Fibroblast of skin of scalp (primary cell): ENCODE results near the gene UGCG. TPM values are rescaled to one million over a fixed set of nuclear protein-coding genes. Genes with fewer than 3 reads are reported as not detected.
"Not testable (repeated sequence)": the region's sequence is repeated elsewhere in the genome, so short reads cannot be mapped to it uniquely, and the experiment has no call there.

Source experiments
- DNase-seq: peaks from one replicate; pipeline ENCODE4 v3.0.0-alpha.2; 2013
- polyA plus RNA-seq, 2 experiments: library from polyadenylated mRNA; unstranded; fragments of 120-200 nt; gene quantifications; one replicate each; pipeline ENCODE4 v1.2.1, GENCODE V29; 2013; ENCODE audit not compliant: insufficient read length in 2 of 2

Gene UGCG
- 45.5 TPM for polyA plus RNA-seq (2013, experiment 1 of 2; ENCODE audit: insufficient read length)
- 51.8 TPM for polyA plus RNA-seq (2013, experiment 2 of 2; ENCODE audit: insufficient read length)

DNA sequence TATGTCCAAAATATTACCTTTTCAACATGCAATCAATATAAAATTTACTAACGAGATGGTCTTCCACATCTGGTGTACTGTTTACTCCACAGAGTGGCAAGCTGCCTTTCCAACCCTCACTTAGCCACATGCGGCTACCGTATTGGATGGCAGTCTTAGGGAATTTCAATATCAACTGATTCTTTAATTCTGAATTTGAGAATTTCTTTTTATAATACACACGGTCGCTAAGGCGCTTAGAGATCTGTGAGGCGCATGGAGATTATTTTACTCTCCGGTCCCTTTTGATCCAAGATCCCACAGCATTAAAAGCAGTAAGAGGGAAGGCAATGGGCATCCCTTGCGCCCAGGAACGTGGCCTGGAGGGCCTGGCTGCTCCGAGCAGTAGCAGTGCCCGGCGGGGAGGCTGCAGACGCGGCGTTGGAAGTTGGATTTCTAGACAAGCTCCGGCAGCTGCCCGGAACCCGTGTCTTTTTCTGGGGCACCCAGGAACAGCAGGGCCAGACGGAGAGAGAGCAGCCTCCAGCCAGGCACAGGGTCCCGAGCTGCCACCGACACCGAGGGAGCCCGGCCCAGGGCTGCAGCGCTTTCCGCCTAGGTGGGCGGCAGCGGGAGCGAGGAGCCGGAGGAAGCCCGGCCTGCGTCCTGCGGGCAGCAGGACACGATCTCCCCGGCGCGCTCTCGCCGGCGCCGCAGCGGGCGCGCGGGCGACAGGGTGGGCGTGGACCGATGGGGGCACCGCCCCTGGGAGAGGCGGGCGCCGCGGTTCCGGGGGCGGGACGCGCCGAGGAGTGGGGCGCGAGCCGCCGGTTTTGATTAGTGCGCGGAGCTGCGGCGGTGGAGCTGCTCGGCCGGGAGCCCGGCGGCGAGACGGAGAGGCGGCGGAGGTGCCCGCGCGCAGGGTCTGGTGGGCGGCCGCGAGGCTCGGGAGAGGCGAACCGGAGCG is at the start of gene UGCG:
UGCG (plus strand) TSS at position 819 of the 946 bp plus-strand sequence. CDS start 402 bp downstream, outside the sequence.
- DNase-seq, result peak; percentile 93

DNA sequence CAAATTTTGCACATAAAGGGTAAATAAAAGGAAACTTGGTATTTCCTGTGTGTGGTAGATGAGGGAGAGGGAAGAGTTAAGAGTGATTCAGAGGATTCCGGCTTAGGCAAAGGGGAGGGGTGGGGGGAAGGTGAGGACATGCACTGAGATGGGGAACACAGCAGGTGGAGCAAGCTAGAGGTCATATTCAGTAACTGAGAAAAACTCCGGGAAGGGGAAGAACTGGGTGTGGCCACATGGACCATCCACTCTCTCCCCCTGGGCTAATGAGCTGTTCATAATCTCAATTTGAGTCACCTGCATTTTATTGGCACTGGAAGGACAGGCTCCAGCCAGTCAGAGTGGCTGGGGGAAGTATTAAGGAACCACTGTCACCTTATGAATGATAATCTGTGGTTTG is 45.1 kb upstream of the UGCG start:
- DNase-seq, result peak; percentile 26

DNA sequence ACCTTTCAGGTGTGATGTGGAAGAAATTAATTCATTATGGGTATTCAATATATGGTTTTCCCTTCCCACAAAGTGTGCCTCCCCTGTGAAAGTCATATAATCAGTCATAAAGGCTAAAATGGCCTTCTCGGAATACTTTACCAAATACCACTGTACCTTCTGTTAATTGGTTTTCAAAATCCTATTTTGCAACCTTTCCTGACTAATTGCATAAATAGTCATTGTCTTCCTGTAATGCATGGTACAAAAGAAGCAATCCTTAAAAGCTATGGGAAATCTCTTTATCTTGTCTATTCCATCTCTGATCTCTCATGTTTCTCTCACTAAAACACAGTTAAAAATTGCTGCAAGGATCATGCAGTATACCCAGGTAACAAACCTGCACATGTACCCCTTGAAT is 44.3 kb upstream of the UGCG start:
- DNase-seq, result no peak

DNA sequence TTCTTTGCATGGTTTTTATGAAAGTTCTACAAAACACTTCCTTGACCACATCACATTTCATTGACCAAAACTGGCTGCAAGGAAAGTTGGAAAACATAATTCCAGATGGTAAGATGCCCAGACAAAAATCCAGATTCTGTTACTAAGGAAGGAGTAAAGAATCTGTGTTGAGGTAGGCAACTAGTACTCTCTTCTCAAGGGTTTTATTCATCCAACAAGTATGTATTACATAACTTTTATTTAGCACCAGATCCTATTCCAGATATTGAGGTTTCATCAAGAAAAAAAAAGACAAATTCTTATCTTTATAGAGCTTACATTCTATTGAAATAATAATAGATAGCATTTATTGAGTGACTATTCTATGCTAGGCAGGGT is 43.2 kb upstream of the UGCG start:
- no peak for DNase-seq

DNA sequence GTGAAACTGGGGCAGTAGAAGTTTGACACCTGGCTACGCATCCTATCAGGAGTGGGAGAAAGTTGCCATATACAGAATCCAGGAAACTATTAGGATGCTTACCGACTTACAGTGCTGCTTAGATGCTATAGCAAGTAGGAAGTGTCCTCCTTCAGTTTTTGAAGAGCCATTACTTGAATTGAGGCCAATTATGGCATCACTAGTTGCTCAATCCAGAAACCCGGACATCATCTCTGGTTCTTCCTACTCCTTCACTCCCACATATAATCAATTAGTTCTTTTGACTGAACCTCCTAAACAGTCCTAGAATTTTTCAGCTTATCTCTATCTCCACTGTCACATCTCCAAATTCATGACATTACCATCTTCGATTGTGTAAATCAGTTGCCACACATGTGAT is 41.8 kb upstream of the UGCG start:
- no peak for DNase-seq

DNA sequence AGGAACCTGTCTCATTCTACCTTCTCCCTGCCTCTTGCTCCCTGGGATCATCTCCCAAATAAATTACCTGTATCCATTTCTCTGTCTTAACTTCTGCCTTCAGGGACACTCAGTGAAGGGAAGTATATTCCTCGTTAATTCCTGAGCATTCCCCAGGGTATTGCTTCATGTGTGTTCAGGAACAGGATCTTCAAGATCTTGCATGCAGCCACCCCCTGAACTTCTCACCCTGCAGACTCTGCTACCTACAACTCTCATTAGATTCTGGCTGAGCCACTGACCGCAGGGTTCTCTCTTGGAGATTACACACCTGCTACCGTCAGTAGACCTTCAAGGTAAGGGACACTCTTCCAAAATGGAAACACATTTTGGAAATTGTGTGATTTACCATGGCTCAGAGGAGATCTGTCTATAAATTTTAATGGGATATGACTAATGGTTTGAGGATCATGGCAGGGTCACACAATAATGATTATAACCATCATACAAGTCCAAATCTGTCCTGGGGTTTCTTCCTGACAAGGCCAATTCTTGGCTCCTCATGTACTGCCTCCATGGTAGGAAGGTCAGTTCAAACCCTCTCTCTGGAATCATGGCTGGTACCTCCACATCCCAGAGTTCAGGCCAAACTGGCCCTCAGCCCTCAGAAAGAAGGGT is 38.9 kb upstream of the UGCG start:
- DNase-seq, result peak; percentile 23

DNA sequence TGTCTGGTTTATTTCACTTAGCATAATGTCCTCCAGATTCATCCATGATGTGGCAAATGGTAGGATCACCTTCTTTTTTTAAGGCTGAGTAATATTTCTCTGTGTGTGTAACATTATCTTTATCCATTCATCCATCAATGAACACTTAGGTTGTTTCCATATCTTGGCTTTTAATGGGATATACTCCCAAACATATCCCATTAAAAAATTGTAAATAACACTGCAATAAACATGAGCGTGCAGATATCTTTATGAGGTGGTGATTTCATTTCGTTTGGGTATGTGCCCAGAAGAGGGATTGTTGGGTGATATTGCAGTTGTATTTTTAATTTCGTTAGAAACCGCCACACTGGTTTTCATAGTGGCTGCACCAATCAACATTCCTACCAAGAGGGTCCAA is 36.2 kb upstream of the UGCG start:
- no peak for DNase-seq

DNA sequence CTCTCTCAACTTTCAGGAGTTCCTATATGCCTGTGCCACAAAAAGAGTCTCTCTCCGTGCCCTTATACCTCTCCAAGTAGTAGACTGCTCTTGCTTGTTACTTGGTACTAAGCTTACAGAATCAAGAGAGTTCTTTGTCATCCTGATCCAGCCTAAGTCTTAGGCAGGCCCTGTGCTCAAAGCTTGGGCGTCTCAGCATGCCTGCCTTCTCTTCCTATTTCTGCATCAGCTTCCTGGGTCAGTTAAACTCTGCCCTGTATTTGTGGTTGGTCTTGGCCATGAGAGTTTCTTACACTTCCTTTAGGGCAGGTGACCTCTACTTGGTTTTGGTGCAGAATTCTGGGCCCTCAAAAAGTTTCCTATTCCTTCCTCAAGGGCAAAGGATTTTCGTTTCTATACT is 33.0 kb upstream of the UGCG start:
- no peak for DNase-seq

DNA sequence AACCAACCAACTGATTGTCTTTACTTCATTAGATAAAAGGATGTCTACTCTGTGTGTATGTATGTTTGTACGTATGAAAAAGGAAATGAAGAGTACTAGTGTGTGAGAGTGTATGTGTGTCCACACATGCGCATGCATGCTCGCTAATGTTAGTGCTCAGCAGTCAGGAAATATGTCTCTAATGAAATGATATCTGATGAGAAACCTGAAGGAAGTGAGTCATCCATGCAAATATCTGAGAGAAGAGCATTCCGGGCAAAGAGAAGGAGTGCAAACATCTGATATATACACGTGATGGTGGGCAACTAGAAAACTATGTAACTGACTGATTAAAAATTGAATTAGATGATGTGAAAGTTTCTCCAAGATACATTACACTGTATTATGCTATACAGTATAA is 29.6 kb upstream of the UGCG start:
- peak; percentile 84 for DNase-seq

DNA sequence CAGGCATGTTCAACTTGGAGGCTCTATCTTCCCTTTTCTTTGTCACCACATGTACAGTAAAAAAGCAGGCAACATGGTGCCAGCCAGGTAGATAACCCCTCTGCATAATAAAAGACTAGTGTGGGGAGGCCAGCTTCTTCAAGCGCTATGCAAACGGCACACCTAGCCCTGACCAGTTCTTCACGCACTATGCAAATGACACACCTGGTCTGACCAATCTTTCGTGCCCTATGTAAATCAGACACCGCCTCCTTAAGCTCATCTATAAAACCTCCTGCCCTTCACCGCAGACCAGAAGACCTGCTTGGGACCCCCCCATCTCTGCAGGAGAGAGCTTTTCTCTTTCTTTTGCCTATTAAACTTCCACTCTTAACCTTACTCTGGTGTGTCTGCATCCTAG is 28.1 kb upstream of the UGCG start:
- DNase-seq, result no peak

DNA sequence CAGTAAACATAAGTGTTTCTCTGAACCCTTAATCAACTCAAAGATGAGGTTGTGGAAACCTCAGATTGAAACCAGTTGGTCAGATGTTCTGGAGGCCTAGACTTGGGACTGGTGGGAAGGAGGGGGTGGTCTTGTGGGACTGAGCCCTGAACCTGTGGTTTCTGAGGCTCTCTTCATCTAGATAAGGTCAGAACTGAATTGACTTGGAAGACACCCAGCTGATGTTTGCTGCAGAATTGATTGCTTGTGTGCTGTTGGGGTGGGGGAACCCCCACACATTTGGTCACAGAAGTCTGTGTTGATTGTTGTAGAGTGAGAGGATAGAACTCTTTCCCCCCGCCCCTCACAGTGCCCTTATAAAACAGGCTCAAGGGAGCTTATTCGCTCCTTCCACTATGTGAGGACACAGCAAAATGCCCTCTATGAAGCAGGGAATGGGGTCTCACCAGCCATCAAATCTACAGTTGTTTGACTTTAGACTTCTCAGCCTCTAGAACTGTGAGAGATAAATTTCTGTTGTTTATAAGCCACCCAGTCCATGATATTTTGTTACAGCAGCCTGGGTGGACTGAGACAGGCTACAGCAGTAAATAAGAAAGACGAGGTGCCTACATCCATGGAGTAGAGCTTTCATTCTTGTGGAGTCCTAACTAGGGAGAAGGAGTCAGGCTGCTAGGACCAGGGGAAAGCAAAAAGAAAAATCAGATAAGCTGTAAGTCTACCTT is 25.7 kb upstream of the UGCG start:
- no peak for DNase-seq

DNA sequence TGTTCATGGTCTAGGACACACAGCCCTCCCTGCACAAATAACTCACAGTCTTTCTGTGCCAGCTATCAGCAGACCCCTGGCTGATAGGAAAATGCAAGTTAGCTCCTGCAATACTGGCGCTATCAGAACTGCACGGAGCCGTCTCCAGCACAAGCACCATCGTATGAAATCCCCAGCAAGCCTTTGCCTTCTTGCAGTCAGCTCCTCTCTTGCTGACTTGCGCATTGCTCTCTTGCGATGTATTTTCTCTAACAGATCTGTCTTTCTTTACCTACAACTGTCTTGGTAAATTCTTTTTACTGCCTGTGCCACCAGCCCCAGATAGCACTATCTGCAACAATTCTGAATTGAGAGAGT is 25.1 kb upstream of the UGCG start:
- DNase-seq, result no peak

DNA sequence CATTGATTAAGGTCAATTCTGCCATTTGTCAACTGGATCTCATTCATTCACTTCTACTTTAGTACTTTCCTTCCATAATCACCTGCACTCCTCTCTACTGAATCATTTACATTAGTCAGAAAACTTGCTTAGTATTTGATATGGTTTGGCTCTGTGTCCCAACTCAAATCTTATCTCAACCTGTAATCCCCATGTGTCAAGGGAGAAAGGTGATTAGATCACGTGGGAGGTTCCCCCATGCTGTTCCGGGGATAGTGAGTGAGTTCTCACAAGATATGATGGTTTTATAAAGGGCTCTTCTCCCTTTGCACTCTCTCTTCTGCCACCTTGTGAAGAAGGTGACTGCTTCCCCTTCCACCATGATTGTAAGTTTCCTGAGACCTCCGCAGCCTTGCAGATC is 23.7 kb upstream of the UGCG start:
- DNase-seq, result no peak

DNA sequence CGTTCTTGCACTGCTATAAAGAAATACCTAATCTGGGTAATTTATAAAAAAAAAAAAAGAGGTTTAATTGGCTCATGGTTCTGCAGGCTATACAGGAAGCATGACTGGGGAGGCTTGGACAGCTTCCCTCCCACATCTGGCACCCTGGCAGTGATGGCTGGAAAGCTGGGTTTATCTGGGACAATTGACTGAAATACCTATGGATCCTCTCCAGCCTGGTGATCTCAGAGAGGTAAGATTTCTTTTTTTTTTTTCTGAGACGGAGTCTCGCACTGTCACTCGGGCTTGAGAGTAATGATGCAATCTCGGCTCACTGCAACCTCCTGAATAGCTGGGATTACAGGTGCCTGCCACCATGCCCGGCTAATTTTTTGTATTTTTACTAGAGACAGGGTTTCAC is 22.7 kb upstream of the UGCG start:
- DNase-seq, result no peak

DNA sequence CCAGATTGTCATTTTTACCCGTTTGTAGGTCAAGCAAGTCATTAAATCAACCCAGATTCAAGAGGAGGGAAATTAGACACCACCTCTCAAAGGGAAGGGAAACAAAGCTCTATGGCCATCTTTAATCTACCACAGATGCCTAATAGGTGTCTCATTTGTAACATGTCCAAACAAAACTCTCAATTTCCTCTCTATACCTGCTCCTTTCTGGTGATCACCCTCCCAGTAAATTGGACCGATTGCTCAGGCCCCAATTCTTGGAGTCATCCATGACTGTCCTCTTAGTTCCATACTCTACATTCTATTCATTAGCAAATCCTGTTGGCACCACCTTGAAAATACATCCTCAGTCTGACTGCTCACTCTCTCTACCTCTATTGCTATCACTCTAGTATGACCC is 22.1 kb upstream of the UGCG start:
- no peak for DNase-seq

DNA sequence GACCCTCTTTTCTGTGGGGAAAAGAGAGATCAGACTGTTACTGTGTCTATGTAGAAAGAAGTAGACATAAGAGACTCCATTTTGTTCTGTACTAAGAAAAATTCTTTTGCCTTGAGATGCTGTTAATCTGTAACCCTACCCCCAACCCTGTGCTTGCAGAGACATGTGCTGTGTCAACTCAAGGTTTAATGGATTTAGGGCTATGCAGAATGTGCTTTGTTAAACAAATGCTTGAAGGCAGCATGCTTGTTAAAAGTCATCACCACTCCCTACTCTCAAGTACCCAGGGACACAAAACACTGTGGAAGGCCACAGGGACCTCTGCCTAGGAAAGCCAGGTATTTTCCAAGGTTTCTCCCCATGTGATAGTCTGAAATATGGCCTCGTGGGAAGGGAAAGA is 21.3 kb upstream of the UGCG start:
- not testable (repeated sequence) for DNase-seq

DNA sequence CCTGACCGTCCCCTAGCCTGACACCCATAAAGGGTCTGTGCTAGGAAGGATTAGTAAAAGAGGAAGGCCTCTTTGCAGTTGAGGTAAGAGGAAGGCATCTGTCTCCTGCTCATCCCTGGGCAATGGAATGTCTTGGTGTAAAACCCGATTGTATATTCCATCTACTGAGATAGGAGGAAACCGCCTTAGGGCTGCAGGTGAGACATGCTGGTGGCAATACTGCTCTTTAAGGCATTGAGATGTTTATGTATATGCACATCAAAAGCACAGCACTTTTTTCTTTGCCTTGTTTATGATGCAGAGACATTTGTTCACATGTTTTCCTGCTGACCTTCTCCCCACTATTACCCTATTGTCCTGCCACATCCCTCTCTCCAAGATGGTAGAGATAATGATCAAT is 20.9 kb upstream of the UGCG start:
- DNase-seq, result not testable (repeated sequence)

DNA sequence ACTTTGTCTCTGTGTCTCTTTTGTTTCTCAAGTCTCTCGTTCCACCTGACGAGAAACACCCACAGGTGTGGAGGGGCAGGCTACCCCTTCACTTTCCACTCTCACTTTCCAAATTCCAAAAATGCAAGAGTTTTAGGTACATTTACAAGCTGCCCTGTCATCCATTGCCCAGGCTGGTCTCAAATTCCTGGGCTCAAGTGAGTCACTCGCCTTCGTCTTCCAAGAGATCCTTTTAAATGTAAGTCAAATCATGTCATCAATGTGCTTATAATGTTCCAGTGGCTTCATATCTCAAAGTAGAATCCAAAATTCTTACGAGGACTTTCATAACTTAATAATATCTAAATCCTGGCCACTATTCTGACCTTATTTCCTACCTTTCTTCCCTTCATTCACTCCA is 20.4 kb upstream of the UGCG start:
- no peak for DNase-seq

DNA sequence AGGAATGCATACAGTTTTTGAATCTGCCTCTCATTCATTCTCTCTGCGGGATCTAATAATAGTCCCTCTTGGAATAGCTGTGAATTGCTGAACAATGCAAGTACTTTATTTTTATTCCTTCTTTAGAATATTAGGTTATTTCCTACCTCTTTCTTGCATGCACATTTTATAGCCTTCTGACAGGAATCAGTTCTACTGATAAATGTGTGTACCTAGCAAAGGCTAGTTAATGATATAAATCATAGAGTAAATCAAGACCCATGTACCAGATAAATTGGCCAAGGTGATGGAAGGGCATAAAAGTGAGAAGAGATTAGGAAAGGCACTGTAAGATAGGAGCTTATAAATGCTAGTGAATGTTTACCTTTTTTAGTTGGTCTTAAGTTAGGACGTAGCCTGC is 19.2 kb upstream of the UGCG start:
- DNase-seq, result no peak

DNA sequence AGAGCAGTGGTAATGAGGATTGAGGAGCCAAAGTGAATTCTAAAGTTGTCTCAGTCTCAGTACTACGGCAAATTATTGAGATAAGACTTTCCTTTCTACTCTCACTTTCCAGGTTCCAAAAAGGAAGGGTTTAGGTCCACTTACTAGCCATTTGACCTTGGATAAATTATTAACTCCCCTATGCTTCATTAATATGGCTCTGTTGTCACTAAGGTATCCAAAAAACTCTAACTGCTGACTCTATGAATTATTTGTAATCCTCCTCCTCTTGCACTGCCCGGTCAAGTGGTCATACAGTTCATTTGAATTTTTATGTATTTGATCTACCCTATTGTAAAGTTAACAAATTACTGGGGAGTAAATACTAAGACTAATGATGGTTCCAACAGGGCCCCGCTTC is 17.7 kb upstream of the UGCG start:
- DNase-seq, result no peak

DNA sequence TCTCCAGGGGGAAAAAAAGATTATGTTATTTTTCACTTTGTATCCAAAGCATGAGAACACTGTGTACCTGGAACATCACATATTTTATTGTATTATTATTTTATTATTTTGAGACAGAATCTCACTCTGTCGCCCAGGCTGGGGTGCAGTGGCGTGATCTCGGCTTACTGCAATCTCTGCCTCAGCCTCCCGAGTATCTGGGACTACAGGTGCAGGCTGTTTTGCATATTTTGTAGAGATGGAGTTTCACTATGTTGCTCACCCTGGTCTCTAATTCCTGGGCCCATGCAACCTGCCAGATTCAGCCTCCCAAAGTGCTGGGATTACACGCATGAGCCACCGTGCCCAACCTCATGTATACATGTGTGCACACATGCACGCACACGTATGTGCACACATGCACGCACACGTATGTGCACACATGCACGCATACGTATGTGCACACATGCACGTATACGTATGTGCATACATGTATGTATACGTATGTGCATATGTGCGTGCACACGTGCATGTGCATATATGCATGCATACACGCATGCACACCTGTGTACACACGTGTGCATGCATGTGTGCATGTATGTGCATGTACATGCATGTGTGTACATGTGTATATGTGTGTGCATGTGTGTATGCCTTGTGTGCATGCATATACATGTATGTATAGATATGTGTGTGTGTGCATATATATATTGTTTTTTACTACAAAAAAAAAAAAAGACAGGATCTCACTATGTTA is 9.5 kb upstream of the UGCG start:
- no peak for DNase-seq

DNA sequence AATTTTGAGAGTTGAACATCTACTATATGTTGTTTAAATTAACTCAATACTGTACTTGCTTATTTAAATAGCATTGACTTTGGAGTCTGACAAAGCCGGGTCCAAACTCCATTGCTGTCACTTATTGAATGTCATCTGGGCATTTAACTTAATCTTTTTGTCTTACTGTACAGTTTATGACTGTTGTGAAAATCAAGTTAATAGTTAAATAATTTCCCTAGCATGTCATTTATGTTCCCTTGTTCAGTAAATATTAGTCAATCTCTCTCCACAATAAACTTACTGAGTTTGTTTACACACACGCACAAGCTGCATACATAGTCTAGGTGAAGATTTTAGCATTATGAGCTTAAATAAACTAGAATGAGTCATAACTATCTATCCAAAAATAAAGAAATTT is 6.3 kb upstream of the UGCG start:
- no peak for DNase-seq

DNA sequence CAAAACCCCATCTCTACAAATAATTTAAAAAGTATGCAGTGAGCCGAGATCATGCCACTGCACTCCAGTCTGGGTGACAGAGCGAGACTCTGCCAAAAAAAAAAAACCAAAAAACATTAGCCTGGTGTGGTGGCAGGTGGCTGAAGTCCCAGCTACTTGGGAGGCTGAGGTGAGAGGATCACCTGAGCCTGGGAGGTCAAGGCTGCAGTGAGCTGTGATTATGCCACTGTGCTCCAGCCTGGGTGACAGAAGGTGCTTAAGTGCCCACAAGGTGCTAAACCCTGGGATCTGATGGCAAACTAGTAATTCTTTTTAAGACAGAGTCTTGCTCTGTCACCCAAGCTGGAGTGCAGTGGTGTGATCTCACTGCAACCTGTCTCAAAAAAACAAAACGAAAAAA is 5.7 kb upstream of the UGCG start:
- not testable (repeated sequence) for DNase-seq
